HEK293T (cell line): Measurements from ENCODE around the gene ATP23.

Source experiments
- CTCF ChIA-PET: fragments of 350-600 bp; formaldehyde crosslinking; extraction: SDS; loops from one replicate; lab custom pipeline; 2021; ENCODE audit warnings: antibody characterized with exemption, inconsistent platforms; lab: Yijun Ruan, JAX
- POLR2A ChIA-PET: fragments of 350-600 bp; formaldehyde crosslinking; extraction: SDS; loops from one replicate; lab custom pipeline; 2020; ENCODE audit warnings: antibody characterized with exemption, inconsistent platforms; lab: Yijun Ruan, JAX
- DNase-seq: peaks from one replicate; pipeline ENCODE4 v3.0.0; 2012; ENCODE audit warnings: mixed read lengths; ENCODE audit errors: extremely low spot score
- ARNT ChIP-seq: fragments of 450-650 bp; IDR thresholded peaks from 2 replicates; pipeline ENCODE4 v1.6.1; 2017; ENCODE audit warnings: mild to moderate bottlenecking
- BHLHE40 ChIP-seq: fragments of 450-650 bp; IDR thresholded peaks from 2 replicates; pipeline ENCODE4 v1.6.1; 2016; ENCODE audit warnings: mild to moderate bottlenecking, moderate library complexity, borderline replicate concordance
- CTBP1 ChIP-seq: fragments of 450-650 bp; IDR thresholded peaks from 2 replicates; pipeline ENCODE4 v1.6.1; 2016; ENCODE audit warnings: borderline replicate concordance
- ELF4 ChIP-seq: fragments of 450-650 bp; IDR thresholded peaks from 2 replicates; pipeline ENCODE4 v1.6.1; 2017; ENCODE audit warnings: antibody characterized with exemption
- FOXA1 ChIP-seq: fragments of 450-650 bp; IDR thresholded peaks from 2 replicates; pipeline ENCODE4 v1.6.1; 2016; ENCODE audit warnings: mild to moderate bottlenecking
- FOXK2 ChIP-seq: fragments of 450-650 bp; IDR thresholded peaks from 2 replicates; pipeline ENCODE4 v1.6.1; 2016; ENCODE audit warnings: mild to moderate bottlenecking
- FOXM1 ChIP-seq: fragments of 450-650 bp; IDR thresholded peaks from 2 replicates; pipeline ENCODE4 v1.6.1; 2017; ENCODE audit warnings: mild to moderate bottlenecking, borderline replicate concordance
- HDGF ChIP-seq: fragments of 450-650 bp; IDR thresholded peaks from 2 replicates; pipeline ENCODE4 v1.6.1; 2017; ENCODE audit warnings: antibody characterized with exemption, borderline replicate concordance
- L3MBTL2 ChIP-seq: fragments of 450-650 bp; conservative IDR thresholded peaks from 2 replicates; pipeline ENCODE4 v1.6.1; 2016; ENCODE audit warnings: mild to moderate bottlenecking
- LEF1 ChIP-seq: fragments of 450-650 bp; IDR thresholded peaks from 2 replicates; pipeline ENCODE4 v1.6.1; 2017; ENCODE audit warnings: mild to moderate bottlenecking, borderline replicate concordance
- NFRKB ChIP-seq: fragments of 450-650 bp; IDR thresholded peaks from 2 replicates; pipeline ENCODE4 v1.6.1; 2016; ENCODE audit warnings: mild to moderate bottlenecking, moderate library complexity
- PKNOX1 ChIP-seq: fragments of 450-650 bp; IDR thresholded peaks from 2 replicates; pipeline ENCODE4 v1.6.1; 2016
- SP1 ChIP-seq: fragments of 450-650 bp; IDR thresholded peaks from 2 replicates; pipeline ENCODE4 v1.6.1; 2017
- SUZ12 ChIP-seq: fragments of 450-650 bp; IDR thresholded peaks from 2 replicates; pipeline ENCODE4 v1.6.1; 2016; ENCODE audit warnings: mild to moderate bottlenecking
- TARDBP ChIP-seq: fragments of 450-650 bp; IDR thresholded peaks from 2 replicates; pipeline ENCODE4 v1.6.1; 2016
- ZNF384 ChIP-seq: fragments of 450-650 bp; IDR thresholded peaks from 2 replicates; pipeline ENCODE4 v1.6.1; 2016

The ATP23 gene

GRCh38 chr12:57929092-57929830, 12.1 kb upstream of the ATP23 start:
- CTCF ChIA-PET, result no interaction called here
- POLR2A ChIA-PET, result no interaction called here

DNA sequence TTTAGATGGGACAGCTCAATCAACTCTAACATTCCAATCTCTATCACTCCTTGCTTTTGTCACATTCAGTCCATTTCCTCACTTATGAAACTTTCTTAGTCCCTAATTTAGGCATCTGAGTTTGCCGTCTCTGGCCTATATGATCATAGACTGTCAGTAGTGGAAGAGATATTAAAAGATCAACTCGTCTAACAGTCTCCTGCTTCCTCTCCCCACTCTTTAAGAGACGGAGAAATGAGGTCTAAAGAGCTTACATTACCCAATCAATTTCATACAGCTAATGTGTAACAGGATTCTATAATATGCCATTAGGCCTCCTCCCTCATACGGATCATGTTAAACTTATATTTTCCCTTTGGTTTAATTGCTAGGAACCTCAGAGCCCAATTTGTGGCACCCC, 6.5 kb upstream of the ATP23 start:
- CTCF ChIA-PET, result interaction anchor here (0.6 kb wide), 1 partner anchor 9 kb away, joined by 4 read pairs; no protein-coding TSS in a partner anchor
- POLR2A ChIA-PET, result no interaction called here
- DNase-seq, result no peak
- TF ChIP-seq SUZ12 (no peak), PKNOX1 (no peak), HDGF (no peak), ELF4 (no peak), L3MBTL2 (no peak), FOXK2 (no peak), NFRKB (no peak), SP1 (no peak), TARDBP (no peak), LEF1 (no peak), FOXM1 (no peak), CTBP1 (no peak), FOXA1 (no peak)

More at GRCh38 chr12:57929092-57929830, 12.1 kb upstream of the ATP23 start:
- TF ChIP-seq LEF1, result no peak
- TF ChIP-seq ARNT, result no peak
- TF ChIP-seq L3MBTL2, result no peak
- no peak for TF ChIP-seq FOXA1
- no peak for TF ChIP-seq FOXK2
- no peak for TF ChIP-seq FOXM1
- no peak for TF ChIP-seq BHLHE40
- TF ChIP-seq CTBP1, result no peak
- TF ChIP-seq ZNF384, result no peak
- no peak for TF ChIP-seq ELF4
- no peak for TF ChIP-seq SP1
- no peak for TF ChIP-seq SUZ12
- no peak for TF ChIP-seq HDGF
- no peak for TF ChIP-seq PKNOX1
- no peak for TF ChIP-seq NFRKB
- TF ChIP-seq TARDBP, result no peak
- DNase-seq, result no peak

DNA sequence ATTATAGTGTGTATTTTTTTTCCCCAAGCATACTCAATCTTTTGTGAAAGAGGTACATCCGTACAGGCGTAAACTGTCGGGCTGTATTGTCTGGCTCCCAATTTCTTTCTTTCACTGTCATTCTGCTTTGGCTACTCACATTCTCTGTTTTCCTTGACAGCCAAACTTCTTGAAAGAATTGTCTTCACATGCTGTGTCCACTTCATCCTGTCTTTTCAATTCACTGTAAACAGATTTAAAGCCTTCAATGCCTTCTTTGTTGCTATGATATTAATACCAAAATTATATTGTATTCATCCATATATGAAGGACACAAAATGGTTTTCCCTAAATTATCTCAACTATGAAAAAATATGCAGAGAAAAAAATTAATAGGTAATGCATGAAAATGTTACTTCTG, 6.0 kb upstream of the ATP23 start:
- TF ChIP-seq TARDBP, result no peak
- DNase-seq, result no peak
- CTCF ChIA-PET, result no interaction called here
- POLR2A ChIA-PET, result no interaction called here

DNA sequence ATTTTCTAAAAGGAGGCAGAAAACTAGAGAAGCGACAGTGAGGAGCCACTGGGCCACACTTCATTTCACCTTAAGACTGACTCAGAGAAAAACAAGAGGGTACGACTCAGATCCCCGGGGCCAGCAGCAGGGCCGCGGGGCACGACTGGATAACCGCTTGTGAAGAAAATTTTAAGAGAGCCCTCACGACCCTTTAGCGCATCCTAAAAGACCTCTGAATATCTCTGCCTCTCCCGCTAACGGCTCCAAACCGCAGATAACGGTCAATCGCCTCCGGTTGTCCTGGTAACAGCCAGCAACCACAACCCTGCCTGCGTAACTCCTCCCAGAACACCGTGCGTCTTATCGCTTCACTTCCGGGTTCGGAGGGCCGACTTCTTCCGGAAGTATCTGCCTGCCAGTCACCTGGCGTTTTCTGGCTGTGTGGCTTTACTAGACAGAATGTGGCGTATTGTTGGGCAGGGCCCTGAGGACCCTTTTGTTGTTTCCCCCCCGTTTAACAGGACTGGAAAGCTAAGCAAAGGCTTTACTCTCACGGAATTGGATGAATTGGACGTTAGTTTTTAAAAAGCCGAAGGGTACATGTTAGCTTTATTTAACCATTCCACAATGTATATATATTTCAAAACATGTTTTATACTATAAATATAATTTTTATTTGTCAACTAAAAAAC, 5.4 kb upstream of the ATP23 start:
- peak; percentile 87 for DNase-seq
- ChIA-PET CTCF (no interaction called here), POLR2A (no interaction called here)
- TF ChIP-seq PKNOX1 (peak; percentile 97), ELF4 (peak; percentile 97), FOXA1 (no peak), L3MBTL2 (peak; percentile 46), FOXK2 (no peak)

GRCh38 chr12:57936513-57936883, 4.9 kb upstream of the ATP23 start:
- ChIA-PET CTCF (no interaction called here), POLR2A (no interaction called here)
- no peak for DNase-seq
- TF ChIP-seq PKNOX1 (no peak), ARNT (no peak), NFRKB (no peak), SUZ12 (no peak), L3MBTL2 (no peak), FOXA1 (no peak), HDGF (no peak), FOXK2 (no peak), TARDBP (no peak), LEF1 (no peak), CTBP1 (no peak), FOXM1 (no peak), BHLHE40 (no peak), ZNF384 (no peak), ELF4 (no peak), SP1 (no peak)

DNA sequence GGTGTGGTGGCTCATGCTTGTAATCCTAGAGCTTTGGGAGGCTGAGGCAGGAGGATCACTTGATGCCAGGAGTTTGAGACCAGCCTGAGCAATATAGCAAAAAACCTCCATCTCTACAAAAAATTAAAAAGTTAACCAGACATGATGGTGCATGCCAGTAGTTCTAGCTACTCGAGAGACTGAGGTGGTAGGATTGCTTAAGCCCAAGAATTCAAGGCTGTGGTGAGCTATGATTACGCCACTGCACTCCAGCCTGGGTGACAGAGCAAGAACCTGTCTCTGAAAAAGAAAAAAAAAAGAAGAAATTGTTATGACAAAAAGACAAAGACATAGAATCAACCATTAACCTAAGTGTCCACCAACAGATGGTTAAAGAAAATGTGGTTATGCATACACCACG, 2.1 kb upstream of the ATP23 start:
- ChIA-PET CTCF (no interaction called here), POLR2A (interaction anchor here (1.5 kb wide), 1 partner anchor 94 kb away, joined by 4 read pairs; no protein-coding TSS in a partner anchor)
- DNase-seq, result no peak
- TF ChIP-seq FOXA1, result no peak
- no peak for TF ChIP-seq PKNOX1
- TF ChIP-seq BHLHE40, result no peak
- TF ChIP-seq L3MBTL2, result no peak
- TF ChIP-seq LEF1, result no peak
- no peak for TF ChIP-seq NFRKB
- no peak for TF ChIP-seq SP1
- TF ChIP-seq HDGF, result no peak
- no peak for TF ChIP-seq ARNT
- no peak for TF ChIP-seq FOXK2
- no peak for TF ChIP-seq ELF4
- TF ChIP-seq TARDBP, result no peak
- TF ChIP-seq ZNF384, result no peak
